ENCODE results near the gene OTOP2. TPM values are rescaled to one million over a fixed set of nuclear protein-coding genes. Genes with fewer than 3 reads are reported as not detected.

The OTOP2 gene
- total RNA-seq, 4 donors from 2014 or later, result not detected

DNA sequence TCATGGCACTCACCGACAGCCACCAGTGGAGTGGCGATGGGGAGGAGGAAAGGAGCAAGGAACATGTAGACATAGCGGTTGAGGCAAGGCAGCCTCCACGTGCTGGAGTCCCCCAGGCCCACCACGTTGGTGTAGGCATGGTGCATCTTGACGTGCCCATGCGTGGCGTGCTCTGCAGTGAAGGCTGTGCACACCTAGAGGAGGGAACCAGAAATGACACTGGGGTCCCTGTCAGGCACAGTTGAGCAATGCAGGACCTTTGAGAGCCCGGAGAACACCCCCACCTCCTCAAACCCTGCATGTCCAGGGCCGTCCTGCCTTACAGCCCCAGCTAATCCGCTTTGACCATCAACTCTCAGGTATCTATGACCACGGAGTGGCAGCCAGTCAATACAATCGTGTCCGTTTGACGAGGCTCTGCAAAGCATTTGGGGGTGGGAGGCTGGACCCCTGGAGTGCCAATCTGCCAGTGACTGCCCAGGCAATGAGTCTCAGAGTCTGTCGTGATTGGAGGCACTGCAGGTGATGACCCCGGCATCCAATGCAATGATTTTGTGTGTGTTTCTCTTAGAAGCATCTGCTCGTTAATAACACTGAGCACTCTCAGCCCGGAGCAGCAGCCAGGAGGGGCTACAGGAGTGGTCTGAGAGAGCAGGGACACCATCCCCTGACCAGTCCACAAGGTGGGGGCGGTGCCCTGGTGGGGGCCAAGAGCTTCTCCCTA lies 41.4 kb upstream of the OTOP2 start:
- WGBS, result 76% methylated on average over 11 of the region's 20 CpGs
- DNase-seq (ENCODE audit: extremely low spot score), result no peak
- Histone ChIP-seq H3K4me1 (peaks cover 3 to 8% (median 6%) of the 10 kb centered on the region in 4 donors), H3K27me3 (peaks cover 0 to 78% (median 0%) of the 10 kb centered on the region in 4 donors), H3K4me3 (no peak overlapping the region), H3K36me3 (no peaks in the 10 kb centered on the region), H3K27ac (replicated peaks in 1 of 4) (no peak overlapping the region), H3K9me3 (no peaks in the 10 kb centered on the region)
- TF ChIP-seq POLR2AphosphoS5 (IDR thresholded peaks at IDR 0.05), result no peak
- no peak for TF ChIP-seq POLR2A (IDR thresholded peaks at IDR 0.05; ENCODE audit: low read depth)
- TF ChIP-seq, protein P1, sequence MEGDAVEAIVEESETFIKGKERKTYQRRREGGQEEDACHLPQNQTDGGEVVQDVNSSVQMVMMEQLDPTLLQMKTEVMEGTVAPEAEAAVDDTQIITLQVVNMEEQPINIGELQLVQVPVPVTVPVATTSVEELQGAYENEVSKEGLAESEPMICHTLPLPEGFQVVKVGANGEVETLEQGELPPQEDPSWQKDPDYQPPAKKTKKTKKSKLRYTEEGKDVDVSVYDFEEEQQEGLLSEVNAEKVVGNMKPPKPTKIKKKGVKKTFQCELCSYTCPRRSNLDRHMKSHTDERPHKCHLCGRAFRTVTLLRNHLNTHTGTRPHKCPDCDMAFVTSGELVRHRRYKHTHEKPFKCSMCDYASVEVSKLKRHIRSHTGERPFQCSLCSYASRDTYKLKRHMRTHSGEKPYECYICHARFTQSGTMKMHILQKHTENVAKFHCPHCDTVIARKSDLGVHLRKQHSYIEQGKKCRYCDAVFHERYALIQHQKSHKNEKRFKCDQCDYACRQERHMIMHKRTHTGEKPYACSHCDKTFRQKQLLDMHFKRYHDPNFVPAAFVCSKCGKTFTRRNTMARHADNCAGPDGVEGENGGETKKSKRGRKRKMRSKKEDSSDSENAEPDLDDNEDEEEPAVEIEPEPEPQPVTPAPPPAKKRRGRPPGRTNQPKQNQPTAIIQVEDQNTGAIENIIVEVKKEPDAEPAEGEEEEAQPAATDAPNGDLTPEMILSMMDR (IDR thresholded peaks at IDR 0.05), result no peak
- TF ChIP-seq EP300 (IDR thresholded peaks at IDR 0.05), result no peak
- intact Hi-C loops (cut with DNase I), result no loop called here

DNA sequence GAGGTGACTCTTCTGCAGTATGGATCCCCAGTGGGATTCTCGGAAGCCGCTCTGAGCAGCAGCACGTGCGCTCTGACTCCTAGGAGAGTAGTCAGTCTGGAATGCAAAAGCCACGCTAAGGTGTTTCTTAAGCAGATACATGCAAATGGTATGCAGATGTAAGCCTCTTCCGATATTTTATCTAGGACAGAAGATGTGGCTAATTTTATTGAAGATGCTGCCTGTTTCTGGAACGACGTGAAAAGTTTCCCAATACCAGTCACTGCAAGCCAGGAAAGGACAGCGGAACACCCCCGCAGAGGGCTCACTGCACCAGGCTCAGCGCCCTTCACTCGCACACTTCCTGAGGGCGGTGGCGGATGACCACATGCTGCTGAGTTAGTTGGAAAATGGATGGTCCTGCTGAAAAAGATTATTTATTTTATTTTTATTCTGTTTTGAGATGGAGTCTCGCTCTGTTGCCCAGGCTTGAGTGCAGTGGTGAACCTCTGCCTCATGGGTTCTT lies 40.8 kb upstream of the OTOP2 start:
- intact Hi-C loops (cut with DNase I), result no loop called here
- no peak overlapping the region for H3K27ac ChIP-seq (replicated peaks in 1 of 4)
- peaks cover 0 to 78% (median 0%) of the 10 kb centered on the region in 4 donors for H3K27me3 ChIP-seq
- TF ChIP-seq, protein P1 (IDR thresholded peaks at IDR 0.05), result no peak
- TF ChIP-seq POLR2AphosphoS5 (IDR thresholded peaks at IDR 0.05) (no peak), POLR2A (IDR thresholded peaks at IDR 0.05; ENCODE audit: low read depth) (no peak), EP300 (IDR thresholded peaks at IDR 0.05) (no peak)
- no peak for DNase-seq (ENCODE audit: extremely low spot score)
- no peaks in the 10 kb centered on the region for H3K36me3 ChIP-seq
- peaks cover 0 to 2% (median under 1%) of the 10 kb centered on the region in 4 donors for H3K4me1 ChIP-seq
- 67% methylated on average over 15 of the region's 15 CpGs for WGBS
- H3K9me3 ChIP-seq, result no peaks in the 10 kb centered on the region
- no peak overlapping the region for H3K4me3 ChIP-seq

DNA sequence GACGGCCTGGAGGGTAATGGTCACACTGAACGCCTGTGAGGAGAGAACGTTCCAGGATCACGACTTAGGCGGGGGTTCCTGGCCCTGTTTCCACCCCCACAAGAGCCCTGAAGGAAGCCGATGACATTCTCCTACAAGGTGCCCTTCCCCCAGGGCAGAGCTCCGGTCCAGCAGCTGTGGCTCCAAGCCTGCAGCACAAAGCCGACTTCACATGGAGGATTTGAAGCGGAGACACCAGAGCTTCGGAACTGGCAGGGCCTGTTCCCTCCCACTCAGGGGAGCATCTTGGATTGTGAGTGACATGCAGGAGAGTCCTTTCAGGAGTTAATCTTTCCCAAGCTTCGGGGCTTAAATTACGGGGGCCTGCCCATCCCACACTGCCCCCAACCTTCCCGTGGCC lies 35.6 kb upstream of the OTOP2 start:
- H3K9me3 ChIP-seq, result no peaks in the 10 kb centered on the region
- H3K27ac ChIP-seq (replicated peaks in 1 of 4), result no peak overlapping the region
- H3K4me1 ChIP-seq, result peaks cover 4 to 10% (median 8%) of the 10 kb centered on the region in 4 donors
- no peak for DNase-seq (ENCODE audit: extremely low spot score)
- peaks cover 0 to 79% (median 13%) of the 10 kb centered on the region in 4 donors for H3K27me3 ChIP-seq
- WGBS, result 65% methylated on average over 13 of the region's 13 CpGs
- intact Hi-C loops (cut with DNase I), result no loop called here
- H3K36me3 ChIP-seq, result no peaks in the 10 kb centered on the region
- no peak for TF ChIP-seq POLR2A (IDR thresholded peaks at IDR 0.05; ENCODE audit: low read depth)
- TF ChIP-seq, protein P1 (IDR thresholded peaks at IDR 0.05), result no peak
- no peak for TF ChIP-seq POLR2AphosphoS5 (IDR thresholded peaks at IDR 0.05)
- no peak for TF ChIP-seq EP300 (IDR thresholded peaks at IDR 0.05)
- H3K4me3 ChIP-seq, result no peak overlapping the region

DNA sequence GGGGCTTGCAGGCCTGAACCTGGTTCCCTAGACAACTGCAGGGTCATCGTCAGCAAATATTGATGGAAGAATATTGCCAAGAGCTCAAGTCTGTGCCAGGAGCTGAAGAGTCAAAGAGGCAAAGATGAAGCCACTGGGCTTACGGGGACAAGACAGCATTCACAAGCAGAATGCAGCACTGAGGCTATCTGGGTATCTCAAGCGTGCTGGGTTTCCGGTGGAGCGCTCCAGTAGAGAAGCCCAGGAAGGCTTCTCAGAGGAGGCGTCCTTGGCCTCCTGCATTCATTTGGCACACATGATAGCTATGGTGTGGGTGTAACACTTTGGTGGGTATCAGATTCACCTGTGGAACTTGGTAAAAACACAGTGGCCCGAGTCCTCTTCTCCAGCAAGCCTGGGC lies 33.5 kb upstream of the OTOP2 start:
- intact Hi-C loops (cut with DNase I), result no loop called here
- H3K4me3 ChIP-seq, result no peak overlapping the region
- H3K4me1 ChIP-seq, result peaks cover 7 to 16% (median 13%) of the 10 kb centered on the region in 4 donors
- peaks cover 0 to 86% (median 28%) of the 10 kb centered on the region in 4 donors for H3K27me3 ChIP-seq
- DNase-seq (ENCODE audit: extremely low spot score), result no peak
- no peaks in the 10 kb centered on the region for H3K9me3 ChIP-seq
- TF ChIP-seq POLR2AphosphoS5 (IDR thresholded peaks at IDR 0.05) (no peak), POLR2A (IDR thresholded peaks at IDR 0.05; ENCODE audit: low read depth) (no peak), EP300 (IDR thresholded peaks at IDR 0.05) (no peak)
- TF ChIP-seq, protein P1 (IDR thresholded peaks at IDR 0.05), result no peak
- 91% methylated on average over 7 of the region's 7 CpGs for WGBS
- H3K27ac ChIP-seq (replicated peaks in 1 of 4), result no peak overlapping the region
- no peaks in the 10 kb centered on the region for H3K36me3 ChIP-seq

All from esophagus muscularis mucosa (tissue), 4 donors.